ENCODE results near the gene LATS1. TPM values are rescaled to one million over a fixed set of nuclear protein-coding genes. Genes with fewer than 3 reads are reported as not detected.

LATS1 gene
- 12.7 and 14.1 TPM in 2 replicates for total RNA-seq

DNA sequence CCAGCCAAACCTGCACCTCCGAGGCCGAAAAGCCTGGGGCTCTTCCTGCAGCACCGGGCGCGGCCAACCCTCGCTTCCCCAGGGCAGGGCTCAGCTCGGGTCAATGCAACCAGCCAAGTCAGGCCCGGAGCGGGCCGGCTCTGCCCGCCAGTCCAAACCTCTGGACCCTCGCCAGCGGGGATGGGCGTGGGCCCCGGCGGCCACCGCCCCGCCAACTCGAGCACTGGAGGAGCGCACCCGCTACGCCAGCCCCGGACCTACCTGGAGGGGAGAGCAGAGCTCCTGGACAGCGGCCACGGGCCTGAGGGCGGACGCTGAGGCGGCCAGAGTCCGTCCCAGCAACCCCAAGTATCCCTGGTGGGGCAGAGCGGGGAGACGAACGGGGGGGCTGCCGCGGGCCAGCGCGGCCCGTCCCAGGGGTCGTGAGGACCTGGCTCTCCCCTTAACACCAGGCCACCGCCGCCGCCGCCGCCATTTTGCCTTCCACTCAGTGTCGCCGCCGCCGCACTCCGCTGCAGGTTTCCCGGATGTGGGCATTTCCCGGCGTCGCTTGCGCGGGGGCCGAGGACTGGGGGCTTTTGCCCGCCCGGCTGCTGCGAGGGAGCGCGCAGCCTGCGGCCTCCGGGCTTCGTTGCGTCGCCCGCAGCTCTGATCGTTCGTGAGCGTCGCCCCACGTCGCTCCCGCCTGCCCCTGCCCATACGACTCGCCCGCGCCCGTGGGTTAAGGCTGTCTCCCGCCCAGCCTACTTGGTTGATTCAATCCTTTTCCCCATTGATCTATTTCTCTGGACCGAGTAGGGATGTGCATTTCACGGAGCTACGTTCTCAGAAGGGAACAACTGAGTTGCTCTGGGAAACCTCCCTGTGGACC is at the start of gene LATS1:
LATS1 (minus strand) TSS at position 514 of the 871 bp plus-strand sequence. CDS start 15,975 bp downstream, outside the sequence.

DNA sequence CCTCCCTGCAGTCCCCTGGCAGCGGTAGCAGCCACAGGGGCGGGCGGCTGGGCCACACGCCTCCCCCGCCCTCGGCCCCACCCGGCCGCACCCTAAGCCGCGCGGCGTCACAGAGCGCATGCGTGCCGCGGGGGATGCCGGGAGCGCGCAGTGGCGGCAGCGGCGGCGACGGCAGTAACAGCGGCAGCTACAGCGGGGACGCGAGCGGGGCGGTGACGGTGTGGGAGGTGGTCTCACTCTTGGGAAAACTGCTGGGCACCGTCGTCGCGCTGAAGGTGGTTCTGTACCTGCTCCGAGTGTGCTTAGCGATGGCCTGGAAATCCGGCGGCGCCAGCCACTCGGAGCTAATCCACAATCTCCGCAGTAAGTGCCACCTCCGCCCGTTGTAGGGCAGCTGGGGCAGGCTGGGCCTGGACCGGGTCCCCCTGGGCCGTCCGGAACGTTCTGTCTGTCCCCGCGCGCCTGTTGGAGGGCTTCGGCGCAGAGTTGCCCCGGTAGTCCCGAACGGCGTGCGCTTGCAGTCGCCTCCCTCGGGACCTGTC is 31.8 kb upstream of the LATS1 start, which contains the start of gene PCMT1:
PCMT1 (plus strand) TSS at position 148 of the 542 bp plus-strand sequence; CDS start at position 309, 161 bp downstream.

GRCh38 chr6:149746147-149746946 is 28.4 kb upstream of the LATS1 start, which contains the start of gene NUP43:
Gene NUP43, minus strand, starts transcription at chr6:149746529. Its CDS starts 34 bp downstream, at chr6:149746495.

GRCh38 chr6:149648148-149649145 is 69.5 kb downstream of the LATS1 start, which contains the start of gene KATNA1:
Gene KATNA1, minus strand, starts transcription at chr6:149648714. Its CDS starts 10,167 bp downstream, at chr6:149638547.

Other genes starting within 250 kb of the LATS1 start
- 0.17 and 0.33 TPM in 2 replicates for gene ZC3H12D, start 233.1 kb downstream of the LATS1 start, total RNA-seq
- 26.5 and 32.4 TPM in 2 replicates for gene PPIL4, start 172.1 kb downstream of the LATS1 start, total RNA-seq
- gene GINM1, start 151.7 kb downstream of the LATS1 start, total RNA-seq, result 70.2 and 94.7 TPM in 2 replicates
- gene KATNA1, start 69.4 kb downstream of the LATS1 start, total RNA-seq, result 20.5 and 22.8 TPM in 2 replicates
- 16.0 and 17.6 TPM in 2 replicates for gene NUP43, start 28.4 kb upstream of the LATS1 start, total RNA-seq
- 80.2 and 104 TPM in 2 replicates for gene PCMT1, start 31.6 kb upstream of the LATS1 start, total RNA-seq
- gene LRP11, start 146.3 kb upstream of the LATS1 start, total RNA-seq, result 66.3 and 90.1 TPM in 2 replicates
- 0.17 and 0.26 TPM in 2 replicates for gene RAET1E, start 180.0 kb upstream of the LATS1 start, total RNA-seq
- 1.6 and 1.7 TPM in 2 replicates for gene RAET1G, start 205.0 kb upstream of the LATS1 start, total RNA-seq
- gene ULBP2, start 223.9 kb upstream of the LATS1 start, total RNA-seq, result 4.9 and 14.9 TPM in 2 replicates
- 0.07 and 0.17 TPM in 2 replicates for gene ULBP1, start 245.8 kb upstream of the LATS1 start, total RNA-seq

All from smooth muscle cell of the pulmonary artery (primary cell).